ENCODE data around the gene OR10K2.
"Not testable (repeated sequence)": the region's sequence is repeated elsewhere in the genome, so short reads cannot be mapped to it uniquely, and the experiment has no call there.

DNA sequence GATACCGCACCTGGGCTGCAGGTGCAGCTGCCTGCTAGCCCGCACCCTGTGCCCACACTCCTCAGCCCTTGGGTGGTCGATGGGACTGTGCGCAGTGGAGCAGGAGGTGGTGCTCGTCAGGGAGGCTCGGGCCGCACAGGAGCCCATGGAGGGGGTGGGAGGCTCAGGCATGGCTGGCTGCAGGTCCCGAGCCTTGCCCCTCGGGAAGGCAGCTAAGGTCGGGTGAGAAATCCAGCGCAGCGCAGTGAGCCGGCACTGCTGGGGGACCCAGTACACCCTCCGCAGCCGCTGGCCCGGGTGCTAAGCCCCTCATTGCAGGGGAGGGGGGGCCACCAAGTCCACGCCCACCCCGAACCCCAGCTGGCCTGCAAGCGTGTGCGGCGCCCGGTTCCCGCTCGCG is 51.9 kb downstream of the OR10K2 start:
- TF ChIP-seq, protein P1, sequence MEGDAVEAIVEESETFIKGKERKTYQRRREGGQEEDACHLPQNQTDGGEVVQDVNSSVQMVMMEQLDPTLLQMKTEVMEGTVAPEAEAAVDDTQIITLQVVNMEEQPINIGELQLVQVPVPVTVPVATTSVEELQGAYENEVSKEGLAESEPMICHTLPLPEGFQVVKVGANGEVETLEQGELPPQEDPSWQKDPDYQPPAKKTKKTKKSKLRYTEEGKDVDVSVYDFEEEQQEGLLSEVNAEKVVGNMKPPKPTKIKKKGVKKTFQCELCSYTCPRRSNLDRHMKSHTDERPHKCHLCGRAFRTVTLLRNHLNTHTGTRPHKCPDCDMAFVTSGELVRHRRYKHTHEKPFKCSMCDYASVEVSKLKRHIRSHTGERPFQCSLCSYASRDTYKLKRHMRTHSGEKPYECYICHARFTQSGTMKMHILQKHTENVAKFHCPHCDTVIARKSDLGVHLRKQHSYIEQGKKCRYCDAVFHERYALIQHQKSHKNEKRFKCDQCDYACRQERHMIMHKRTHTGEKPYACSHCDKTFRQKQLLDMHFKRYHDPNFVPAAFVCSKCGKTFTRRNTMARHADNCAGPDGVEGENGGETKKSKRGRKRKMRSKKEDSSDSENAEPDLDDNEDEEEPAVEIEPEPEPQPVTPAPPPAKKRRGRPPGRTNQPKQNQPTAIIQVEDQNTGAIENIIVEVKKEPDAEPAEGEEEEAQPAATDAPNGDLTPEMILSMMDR (conservative IDR thresholded peaks at IDR 0.05; ENCODE audit: low read length), result not testable (repeated sequence)
- TF ChIP-seq EZH2phosphoT487 (IDR thresholded peaks at IDR 0.05; ENCODE audit: borderline replicate concordance, low read depth, low read length), result not testable (repeated sequence)

Measured in OCI-LY7 (cell line).